ENCODE measurements around the gene GPC2.

DNA sequence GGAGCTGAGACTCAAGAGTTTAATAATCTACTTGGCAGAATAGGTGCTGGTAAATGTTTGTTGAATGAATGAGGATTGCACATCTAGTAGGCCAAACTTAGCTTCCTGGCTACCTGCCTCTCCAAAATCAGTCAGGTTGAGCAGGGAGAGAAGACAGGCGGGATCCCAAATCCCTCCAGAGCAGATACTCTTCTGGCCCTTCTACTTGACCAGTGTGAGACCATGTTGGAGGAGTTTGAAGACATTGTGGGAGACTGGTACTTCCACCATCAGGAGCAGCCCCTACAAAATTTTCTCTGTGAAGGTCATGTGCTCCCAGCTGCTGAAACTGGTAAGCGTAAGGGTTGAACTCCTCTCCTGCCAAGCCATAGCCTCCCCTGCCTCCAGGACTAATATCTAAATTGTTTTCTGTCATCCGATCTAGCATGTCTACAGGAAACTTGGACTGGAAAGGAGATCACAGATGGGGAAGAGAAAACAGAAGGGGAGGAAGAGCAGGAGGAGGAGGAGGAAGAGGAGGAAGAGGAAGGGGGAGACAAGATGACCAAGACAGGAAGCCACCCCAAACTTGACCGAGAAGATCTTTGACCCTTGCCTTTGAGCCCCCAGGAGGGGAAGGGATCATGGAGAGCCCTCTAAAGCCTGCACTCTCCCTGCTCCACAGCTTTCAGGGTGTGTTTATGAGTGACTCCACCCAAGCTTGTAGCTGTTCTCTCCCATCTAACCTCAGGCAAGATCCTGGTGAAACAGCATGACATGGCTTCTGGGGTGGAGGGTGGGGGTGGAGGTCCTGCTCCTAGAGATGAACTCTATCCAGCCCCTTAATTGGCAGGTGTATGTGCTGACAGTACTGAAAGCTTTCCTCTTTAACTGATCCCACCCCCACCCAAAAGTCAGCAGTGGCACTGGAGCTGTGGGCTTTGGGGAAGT is 52.6 kb downstream of the GPC2 start:
- TF ChIP-seq, protein P1, sequence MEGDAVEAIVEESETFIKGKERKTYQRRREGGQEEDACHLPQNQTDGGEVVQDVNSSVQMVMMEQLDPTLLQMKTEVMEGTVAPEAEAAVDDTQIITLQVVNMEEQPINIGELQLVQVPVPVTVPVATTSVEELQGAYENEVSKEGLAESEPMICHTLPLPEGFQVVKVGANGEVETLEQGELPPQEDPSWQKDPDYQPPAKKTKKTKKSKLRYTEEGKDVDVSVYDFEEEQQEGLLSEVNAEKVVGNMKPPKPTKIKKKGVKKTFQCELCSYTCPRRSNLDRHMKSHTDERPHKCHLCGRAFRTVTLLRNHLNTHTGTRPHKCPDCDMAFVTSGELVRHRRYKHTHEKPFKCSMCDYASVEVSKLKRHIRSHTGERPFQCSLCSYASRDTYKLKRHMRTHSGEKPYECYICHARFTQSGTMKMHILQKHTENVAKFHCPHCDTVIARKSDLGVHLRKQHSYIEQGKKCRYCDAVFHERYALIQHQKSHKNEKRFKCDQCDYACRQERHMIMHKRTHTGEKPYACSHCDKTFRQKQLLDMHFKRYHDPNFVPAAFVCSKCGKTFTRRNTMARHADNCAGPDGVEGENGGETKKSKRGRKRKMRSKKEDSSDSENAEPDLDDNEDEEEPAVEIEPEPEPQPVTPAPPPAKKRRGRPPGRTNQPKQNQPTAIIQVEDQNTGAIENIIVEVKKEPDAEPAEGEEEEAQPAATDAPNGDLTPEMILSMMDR (IDR thresholded peaks at IDR 0.05), result no peak
- TF ChIP-seq EP300 (IDR thresholded peaks at IDR 0.05), result no peak
